ENCODE data around the gene PTPRN2. TPM values are rescaled to one million over a fixed set of nuclear protein-coding genes. Genes with fewer than 3 reads are reported as not detected.

The PTPRN2 gene
- total and polyA plus RNA-seq, 2 donors (not counting 3 experiments of a cell fraction or from before 2014, with no cell fraction given) = 0.62 to 0.88 TPM

DNA sequence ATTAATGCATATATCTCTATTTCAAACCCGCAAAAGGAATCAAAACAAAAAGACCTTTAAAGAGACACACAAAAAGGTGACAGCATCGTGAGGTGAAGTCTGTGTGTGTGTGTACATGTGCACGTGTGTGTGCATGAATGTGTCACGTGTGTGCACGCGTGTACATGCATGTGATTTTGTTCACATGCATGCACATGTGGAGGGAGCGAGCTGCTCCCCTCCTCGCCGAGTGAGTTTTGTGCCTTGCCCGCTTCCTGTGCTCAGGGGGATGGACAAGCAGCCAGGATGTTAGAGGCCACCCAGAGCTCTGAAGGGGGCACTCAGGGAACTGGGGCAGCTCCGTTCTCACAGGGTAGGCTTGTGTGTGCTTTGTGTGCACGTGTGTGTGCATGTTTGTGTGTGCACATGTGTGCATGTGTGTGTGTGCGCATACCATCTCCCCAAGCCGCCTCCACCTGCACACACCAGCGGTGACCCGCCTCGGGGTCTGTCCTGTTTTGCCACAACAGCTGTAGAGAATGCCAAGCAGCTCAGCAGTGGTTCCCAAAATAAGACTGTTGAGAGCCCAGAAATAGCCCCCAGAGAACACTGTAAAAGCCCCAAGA lies 191.2 kb downstream of the PTPRN2 start:
- POLR2A ChIA-PET = no interaction called here
- Histone ChIP-seq H3K4me2 (ENCODE audit: insufficient read depth, low read length) (no peak overlapping the region), H3K9ac (replicated peaks; ENCODE audit: extremely low read depth, insufficient read depth, low read length) (no peak overlapping the region), H3K4me3 (replicated peaks in 1 of 3; ENCODE audit: insufficient read depth in 1 of 3, low read depth in 1 of 3, low read length in 3 of 3) (no peak overlapping the region), H3K27me3 (ENCODE audit: control insufficient read depth in 2 of 2, insufficient read depth in 2 of 2, low read length in 2 of 2) (no peaks in the 10 kb centered on the region), H3K79me2 (ENCODE audit: control insufficient read depth, insufficient read depth, low read length) (no peaks in the 10 kb centered on the region), H4K20me1 (replicated peaks; ENCODE audit: control insufficient read depth, extremely low read depth, insufficient read depth, low read length) (no peaks in the 10 kb centered on the region), H2AFZ (ENCODE audit: low read depth, low read length) (no peak overlapping the region), H3K9me1 (replicated peaks; ENCODE audit: control insufficient read depth, extremely low read depth, insufficient read depth, low read length) (no peaks in the 10 kb centered on the region), H3K4me1 (ENCODE audit: control insufficient read depth, extremely low read depth, insufficient read depth, low read length) (no peaks in the 10 kb centered on the region), H3K27ac (ENCODE audit: insufficient read depth, low read depth, low read length) (no peak overlapping the region), H3K36me3 (ENCODE audit: control insufficient read depth in 2 of 2, extremely low read depth in 1 of 2, insufficient read depth in 2 of 2, low read length in 2 of 2) (no peaks in the 10 kb centered on the region), H3K9me3 (replicated peaks; ENCODE audit: control insufficient read depth, insufficient read depth, low read length) (no peaks in the 10 kb centered on the region)
- intact Hi-C loops (cut with micrococcal nuclease) (no loop called here), dilution Hi-C loops (cut with MboI; ENCODE audit: extremely low pct_ligation_motif_present, low sequenced_read_pairs) (no loop called here)
- FAIRE-seq = no peak
- BruUV-seq (replicated peaks) = no TSS peak
- CTCF ChIA-PET = no interaction called here
- no peak for DNase-seq (ENCODE audit: low read depth, low spot score)
- TF ChIP-seq POLR2A (IDR thresholded peaks at IDR 0.05; ENCODE audit: low read depth, low read length) (no peak), POLR2AphosphoS5 (IDR thresholded peaks at IDR 0.05; ENCODE audit: insufficient read depth, low read depth, low read length) (no peak), MYC (IDR thresholded peaks at IDR 0.05; ENCODE audit: low read depth, low read length) (no peak), JUN (IDR thresholded peaks at IDR 0.05; ENCODE audit: borderline replicate concordance, insufficient read depth, insufficient read length, low read depth) (no peak), EZH2 (IDR thresholded peaks at IDR 0.05; ENCODE audit: borderline replicate concordance, low read depth, low read length, severe bottlenecking) (no peak), GATA2 (IDR thresholded peaks at IDR 0.05; ENCODE audit: insufficient read depth, insufficient read length, low read depth, low read length) (no peak), FOS (IDR thresholded peaks at IDR 0.05; ENCODE audit: borderline replicate concordance, insufficient read depth, low read length) (no peak)
- TF ChIP-seq, protein P1, sequence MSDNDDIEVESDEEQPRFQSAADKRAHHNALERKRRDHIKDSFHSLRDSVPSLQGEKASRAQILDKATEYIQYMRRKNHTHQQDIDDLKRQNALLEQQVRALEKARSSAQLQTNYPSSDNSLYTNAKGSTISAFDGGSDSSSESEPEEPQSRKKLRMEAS (IDR thresholded peaks at IDR 0.05; ENCODE audit: insufficient read depth, insufficient read length) = no peak
- TF ChIP-seq, protein P2, sequence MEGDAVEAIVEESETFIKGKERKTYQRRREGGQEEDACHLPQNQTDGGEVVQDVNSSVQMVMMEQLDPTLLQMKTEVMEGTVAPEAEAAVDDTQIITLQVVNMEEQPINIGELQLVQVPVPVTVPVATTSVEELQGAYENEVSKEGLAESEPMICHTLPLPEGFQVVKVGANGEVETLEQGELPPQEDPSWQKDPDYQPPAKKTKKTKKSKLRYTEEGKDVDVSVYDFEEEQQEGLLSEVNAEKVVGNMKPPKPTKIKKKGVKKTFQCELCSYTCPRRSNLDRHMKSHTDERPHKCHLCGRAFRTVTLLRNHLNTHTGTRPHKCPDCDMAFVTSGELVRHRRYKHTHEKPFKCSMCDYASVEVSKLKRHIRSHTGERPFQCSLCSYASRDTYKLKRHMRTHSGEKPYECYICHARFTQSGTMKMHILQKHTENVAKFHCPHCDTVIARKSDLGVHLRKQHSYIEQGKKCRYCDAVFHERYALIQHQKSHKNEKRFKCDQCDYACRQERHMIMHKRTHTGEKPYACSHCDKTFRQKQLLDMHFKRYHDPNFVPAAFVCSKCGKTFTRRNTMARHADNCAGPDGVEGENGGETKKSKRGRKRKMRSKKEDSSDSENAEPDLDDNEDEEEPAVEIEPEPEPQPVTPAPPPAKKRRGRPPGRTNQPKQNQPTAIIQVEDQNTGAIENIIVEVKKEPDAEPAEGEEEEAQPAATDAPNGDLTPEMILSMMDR (IDR thresholded peaks at IDR 0.05; ENCODE audit: extremely low read depth in 1 of 2, insufficient read depth in 1 of 2, low read depth in 1 of 2, low read length in 2 of 2) = no peak

Measured in endothelial cell of umbilical vein (primary cell).